Measurements from ENCODE around the gene THEM4.
"Not testable (repeated sequence)": the region's sequence is repeated elsewhere in the genome, so short reads cannot be mapped to it uniquely, and the experiment has no call there.

THEM4 gene

GRCh38 chr1:151934048-151934493 is 24.8 kb upstream of the THEM4 start:
- peak; percentile 41 for DNase-seq

GRCh38 chr1:151924691-151925587 is 15.6 kb upstream of the THEM4 start:
- DNase-seq = no peak

DNA sequence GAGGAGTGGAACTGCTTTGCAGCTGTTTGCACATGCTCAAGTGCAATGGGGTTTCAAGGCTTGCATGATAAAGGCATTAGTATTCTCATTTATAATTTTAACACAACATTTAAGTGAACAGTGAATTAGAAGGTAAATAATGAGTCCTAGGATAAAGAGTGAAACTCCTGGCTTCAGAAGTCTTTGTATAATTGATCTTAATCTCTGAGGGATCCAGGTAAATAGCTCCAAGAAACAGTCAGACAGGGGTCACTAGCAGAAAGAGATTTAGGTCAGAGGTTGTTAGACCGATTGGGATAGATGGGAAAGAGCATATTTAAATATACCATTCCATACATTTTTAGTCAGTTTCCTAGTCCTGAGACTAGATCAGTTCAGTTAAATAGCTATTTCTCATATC is 14.1 kb upstream of the THEM4 start:
- no peak for DNase-seq

- DNase-seq = no peak
Measured at GRCh38 chr1:151920149-151920548, 10.8 kb upstream of the THEM4 start.

GRCh38 chr1:151918819-151919610 is 9.7 kb upstream of the THEM4 start:
- DNase-seq = no peak

DNA sequence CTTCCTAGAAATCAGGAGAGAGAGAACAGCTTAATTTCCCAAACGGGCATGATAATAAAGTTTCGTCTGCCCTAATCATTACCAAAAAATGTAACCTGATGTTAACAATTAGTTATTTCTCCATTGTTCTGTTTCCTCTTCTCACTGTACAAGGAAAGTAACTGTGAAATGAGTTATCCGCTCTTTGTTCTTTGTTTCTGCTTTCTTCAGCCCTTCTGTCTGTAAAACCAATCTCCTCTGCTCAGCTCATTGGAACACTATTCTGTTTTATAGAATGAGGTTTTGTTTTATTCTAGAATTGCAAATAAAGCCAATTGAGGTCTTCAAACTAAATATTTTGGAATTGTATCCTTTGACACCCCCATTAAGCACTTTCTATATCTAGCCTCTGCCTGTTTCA is 8.8 kb upstream of the THEM4 start:
- no peak for DNase-seq

DNA sequence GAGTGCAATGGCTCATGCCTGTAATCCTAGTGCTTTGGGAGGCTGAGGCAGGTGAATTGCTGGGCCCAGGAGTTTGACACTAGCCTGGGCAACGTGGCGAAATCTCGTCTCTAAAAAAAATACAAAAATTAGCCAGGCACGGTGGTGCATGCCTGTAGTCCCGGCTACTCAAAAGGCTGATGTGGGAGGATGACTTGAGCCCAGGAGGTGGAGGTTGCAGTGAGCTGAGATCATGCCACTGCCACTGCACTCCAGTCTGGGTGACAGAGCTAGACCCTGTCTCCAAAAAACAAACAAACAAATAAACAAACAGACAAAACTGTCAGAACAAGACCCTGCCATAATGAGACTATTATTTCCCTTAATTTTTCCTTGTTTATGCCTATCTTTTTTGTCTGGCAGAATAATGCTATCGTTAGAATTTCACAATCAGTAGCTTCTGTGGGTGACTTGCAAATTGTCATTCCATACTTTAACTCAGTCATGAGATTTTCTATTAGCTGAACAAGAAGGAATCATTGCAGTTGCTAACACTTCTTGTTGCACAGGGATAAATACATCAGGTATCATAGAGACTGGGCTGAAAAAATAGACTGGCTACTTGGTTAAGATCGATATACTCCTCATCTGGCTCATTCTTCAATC is 7.5 kb upstream of the THEM4 start:
- DNase-seq = no peak

- DNase-seq = no peak
Measured at GRCh38 chr1:151915061-151915686, 5.9 kb upstream of the THEM4 start.

GRCh38 chr1:151914076-151914475 is 4.8 kb upstream of the THEM4 start:
- DNase-seq = no peak

- no peak for DNase-seq
Measured at GRCh38 chr1:151912973-151913372, 3.7 kb upstream of the THEM4 start.

DNA sequence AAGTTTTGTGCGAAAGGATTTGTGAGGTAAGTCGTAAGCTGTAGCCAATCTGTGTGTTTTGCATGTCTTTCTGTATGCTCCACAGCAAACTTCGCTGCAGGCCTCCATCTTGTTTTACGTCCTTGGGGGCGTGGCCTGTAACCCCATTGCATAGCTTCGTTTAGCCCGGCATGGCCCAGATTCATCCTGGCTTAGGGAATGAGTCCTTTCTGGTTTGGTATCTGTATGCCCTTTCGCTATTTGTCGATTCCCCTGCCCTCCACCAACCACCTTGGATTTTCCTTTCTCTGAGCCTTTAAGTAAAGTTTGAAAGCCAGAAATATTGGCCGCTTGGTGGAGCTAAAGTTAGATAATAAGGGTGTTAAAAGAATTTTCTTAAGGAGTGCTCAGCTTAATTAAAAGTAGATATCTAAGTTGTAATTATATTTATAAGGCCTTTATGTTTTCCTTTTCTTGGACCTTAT is 1.1 kb downstream of the THEM4 start:
- no peak for DNase-seq

GRCh38 chr1:151907363-151908139 is 1.8 kb downstream of the THEM4 start:
- DNase-seq = no peak

- not testable (repeated sequence) for DNase-seq
Measured at GRCh38 chr1:151906324-151906645, 3.0 kb downstream of the THEM4 start.

GRCh38 chr1:151905443-151906323 is 3.6 kb downstream of the THEM4 start:
- DNase-seq = peak; percentile 16

DNA sequence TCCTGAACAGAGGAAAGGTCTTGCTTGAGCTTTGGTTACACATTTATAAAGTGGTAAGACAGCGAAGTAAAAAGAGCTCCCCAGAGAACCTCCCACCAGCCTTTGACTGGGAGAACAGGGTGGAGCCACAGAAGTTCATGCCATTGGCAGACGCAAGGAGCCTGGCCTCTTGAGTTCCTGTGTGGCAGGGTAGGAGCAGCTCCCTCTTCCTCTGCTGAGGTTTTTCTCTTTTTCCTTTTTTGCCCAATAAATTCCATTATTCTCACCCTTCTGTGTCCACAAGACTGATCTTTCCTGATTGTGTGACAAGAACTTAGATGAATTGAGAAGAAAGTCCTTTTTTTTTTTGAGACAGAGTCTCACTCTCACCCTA is 4.3 kb downstream of the THEM4 start:
- peak; percentile 44 for DNase-seq

- no peak for DNase-seq
Measured at GRCh38 chr1:151902858-151903257, 6.5 kb downstream of the THEM4 start.

GRCh38 chr1:151900804-151901203 is 8.5 kb downstream of the THEM4 start:
- DNase-seq = not testable (repeated sequence)

- DNase-seq = peak; percentile 61
Measured at GRCh38 chr1:151898519-151898991, 10.8 kb downstream of the THEM4 start.

- DNase-seq = peak; percentile 3
Measured at GRCh38 chr1:151897991-151898431, 11.3 kb downstream of the THEM4 start.

- DNase-seq = no peak
Measured at GRCh38 chr1:151893176-151893924, 16.0 kb downstream of the THEM4 start.
